DMS153 treated with DMSO at 0.1 percent for 48 hours (cell line): ENCODE data around the gene FRMD5.

Experiments used
- DNase-seq: peaks from one replicate; lab custom pipeline; 2025; ENCODE audit not compliant: unreplicated experiment; lab: John Stamatoyannopoulos, UW

Gene FRMD5

GRCh38 chr15:43931790-43932435, 263.2 kb downstream of the FRMD5 start:
- DNase-seq: no peak

DNA sequence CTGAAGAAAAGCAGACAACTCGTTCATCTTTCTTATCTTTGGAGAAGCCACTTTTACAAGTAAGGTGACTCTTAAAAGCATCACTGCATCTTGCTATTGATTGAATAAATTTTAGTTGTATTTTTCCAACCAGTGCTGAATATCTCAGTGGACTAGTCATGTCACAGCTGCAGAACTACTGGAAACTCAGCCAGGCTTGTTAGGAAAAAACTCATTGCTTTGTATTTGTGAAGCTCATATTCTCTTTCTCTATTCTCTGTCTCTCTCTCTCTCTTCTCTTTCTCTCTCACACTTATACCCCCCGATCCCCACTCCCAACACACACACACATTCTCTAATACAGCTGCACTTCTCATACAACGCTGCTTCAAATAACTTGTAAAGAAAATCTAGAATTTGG, 264.0 kb downstream of the FRMD5 start:
- DNase-seq: no peak

GRCh38 chr15:43930556-43930955, 264.5 kb downstream of the FRMD5 start:
- DNase-seq: no peak

DNA sequence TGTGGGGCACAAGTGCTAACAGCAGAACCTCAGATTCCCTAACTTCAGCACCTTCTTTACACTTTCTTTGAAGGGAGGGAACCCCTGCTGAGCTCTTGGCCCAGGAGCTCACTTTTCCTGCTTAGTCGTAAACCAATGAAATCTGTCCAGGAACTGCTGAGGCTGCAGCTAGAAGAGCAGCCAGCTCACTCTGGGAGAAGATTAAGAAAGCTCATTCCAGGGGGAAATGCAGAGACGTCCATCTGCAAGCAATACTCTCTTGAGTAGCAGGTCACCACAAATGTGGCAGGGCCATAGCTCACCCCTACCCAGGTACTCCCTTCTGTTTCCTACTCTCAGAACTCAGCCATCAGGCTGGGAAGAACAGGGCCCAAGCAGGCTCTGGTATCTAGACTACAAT, 265.0 kb downstream of the FRMD5 start:
- no peak for DNase-seq

DNA sequence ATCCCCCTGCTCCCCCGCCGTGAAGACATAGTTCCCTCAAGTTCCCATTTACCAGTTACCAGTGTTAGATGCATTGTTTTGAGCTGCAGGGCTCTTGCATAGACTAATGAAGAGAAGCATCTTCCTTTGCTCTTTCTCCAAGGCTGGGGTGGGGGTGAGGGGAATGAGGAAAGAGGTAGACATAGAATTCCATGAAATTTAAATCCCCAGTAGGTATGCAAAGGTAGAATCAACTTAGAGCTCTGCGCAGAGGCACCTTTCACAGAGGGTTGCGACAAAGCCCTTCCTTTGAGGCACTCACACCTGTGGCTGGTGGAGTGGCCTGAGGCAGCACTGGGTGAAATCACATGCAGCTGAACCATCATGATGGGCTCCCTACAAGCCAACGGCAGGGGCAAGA, 266.9 kb downstream of the FRMD5 start:
- DNase-seq: no peak

DNA sequence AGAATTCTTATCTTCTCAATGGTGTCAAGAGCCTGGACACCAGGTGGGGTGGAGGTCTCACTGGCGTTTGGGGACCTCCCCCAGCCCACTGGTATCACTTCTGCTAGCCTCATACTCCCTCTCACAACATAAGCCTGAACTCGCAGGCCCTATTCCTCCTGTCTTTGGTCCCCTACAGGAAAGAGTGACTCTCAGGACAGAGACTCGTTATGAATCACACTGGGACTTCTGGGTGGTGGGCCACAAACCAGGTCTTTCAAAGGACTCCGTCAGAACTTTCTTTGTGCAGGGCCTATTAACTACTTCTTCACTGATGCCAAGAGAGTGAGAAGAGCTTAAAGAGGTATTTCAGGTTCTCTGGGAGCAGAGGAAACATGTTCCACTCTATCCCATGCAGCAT, 267.9 kb downstream of the FRMD5 start:
- no peak for DNase-seq

DNA sequence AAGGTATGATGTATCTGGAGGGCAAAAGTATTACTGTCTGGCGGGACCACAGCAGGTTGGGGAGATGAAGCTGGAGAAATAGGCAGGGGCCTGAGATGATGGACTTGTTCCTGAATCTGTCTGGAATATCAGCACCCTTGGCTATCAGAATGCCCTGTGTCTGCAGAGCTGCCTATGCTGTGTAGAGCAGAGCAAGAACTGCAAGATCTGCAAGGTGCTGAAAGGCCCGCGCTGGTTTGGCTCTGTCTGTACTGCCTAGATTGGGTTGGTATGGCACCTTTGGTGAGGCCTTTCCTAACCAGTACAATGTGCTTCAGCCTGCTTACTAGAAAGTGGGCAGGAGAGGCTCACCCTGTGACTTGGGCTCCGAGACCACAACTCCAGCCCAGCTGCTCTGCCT, 271.5 kb downstream of the FRMD5 start:
- no peak for DNase-seq

GRCh38 chr15:43922021-43922420, 273.1 kb downstream of the FRMD5 start:
- DNase-seq: no peak

DNA sequence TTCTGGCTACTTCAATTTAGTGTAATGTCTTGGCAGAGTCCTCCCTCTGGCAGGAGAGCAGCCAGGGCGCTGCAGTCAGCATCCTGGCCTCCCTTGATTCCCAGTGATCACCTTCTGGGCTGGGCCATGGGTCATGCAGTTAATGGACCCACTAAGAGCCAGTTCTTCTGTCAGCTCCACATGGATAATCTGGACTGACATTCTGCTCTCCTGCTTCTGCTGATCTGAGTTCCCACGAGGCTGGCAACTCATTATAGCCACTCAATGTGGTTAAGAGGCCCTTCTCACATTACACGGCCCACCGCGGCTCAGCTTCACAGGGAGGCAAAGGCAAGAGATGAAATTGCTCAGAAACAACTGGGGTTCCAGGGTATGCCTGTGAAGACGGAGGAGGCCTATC, 274.3 kb downstream of the FRMD5 start:
- DNase-seq: peak; percentile 3

DNA sequence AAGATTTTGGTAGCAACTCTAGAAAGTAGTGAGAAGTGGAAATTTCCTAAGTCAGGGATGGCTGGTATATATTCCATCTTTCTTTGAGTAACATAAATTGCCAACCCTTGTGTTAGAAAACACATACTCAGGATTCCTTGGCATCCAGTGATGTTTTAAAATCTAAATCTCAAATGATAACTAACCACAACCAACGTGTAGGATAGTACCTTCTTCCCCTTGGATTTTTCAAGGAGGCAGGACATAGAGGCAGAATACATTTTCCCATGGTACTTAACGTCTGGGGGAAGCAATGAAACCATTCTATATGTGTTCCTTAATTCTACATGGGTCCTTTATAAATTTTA, 274.8 kb downstream of the FRMD5 start:
- DNase-seq: no peak

- no peak for DNase-seq
Measured at GRCh38 chr15:43919540-43920253, 275.4 kb downstream of the FRMD5 start.

DNA sequence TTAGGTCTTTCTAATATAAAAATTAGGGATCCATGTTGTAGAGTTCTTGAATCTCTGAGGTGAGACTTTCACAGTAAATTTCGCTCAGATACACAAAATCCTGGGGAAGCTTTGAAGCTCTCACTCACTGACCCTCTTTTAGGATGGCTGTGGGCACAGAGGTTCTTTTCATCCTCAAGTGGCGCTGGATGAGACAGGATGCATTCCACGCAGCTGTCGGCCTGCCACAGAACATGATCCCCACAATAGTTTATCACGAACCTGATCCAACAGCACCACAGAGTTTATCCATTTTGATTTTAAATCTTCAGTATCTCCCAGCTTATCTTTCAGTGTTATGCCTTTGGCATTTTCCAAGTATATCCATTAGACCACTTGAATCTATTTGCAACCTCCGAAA, 276.4 kb downstream of the FRMD5 start:
- DNase-seq: no peak

GRCh38 chr15:43916326-43916660, 278.8 kb downstream of the FRMD5 start:
- DNase-seq: no peak

DNA sequence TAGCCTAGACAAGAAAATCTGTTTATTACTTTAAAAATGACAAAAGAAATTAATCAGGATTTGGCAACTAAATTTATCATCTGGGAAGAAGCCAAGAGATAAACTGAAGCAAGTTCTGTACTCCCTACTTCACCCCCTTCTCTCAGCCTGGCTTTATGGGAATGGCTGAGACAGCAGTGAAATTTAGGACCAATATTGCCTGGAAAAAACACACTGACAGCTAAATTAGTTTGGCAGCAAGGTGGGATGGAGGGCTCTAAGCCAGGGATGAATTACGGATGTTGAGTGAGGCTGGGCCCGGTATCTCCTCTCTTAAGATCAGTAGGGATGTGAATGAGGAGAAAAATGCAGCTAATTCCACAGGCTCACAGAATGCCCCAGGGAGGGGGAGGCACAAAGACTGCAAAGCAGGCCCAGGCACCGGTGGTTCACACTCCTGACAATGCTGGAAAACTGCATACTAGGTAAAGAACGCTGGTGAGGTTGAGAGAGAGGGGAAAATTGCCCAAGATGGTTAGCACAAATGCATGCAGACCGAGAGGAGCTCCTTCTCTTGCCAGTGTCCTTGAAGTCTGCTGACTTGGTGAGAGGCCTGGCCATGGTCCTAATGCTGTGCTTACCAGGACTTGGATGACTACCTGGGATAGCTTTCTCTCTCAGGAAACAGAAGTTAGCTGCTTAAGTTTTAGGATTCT, 279.3 kb downstream of the FRMD5 start:
- DNase-seq: no peak

- DNase-seq: no peak
Measured at GRCh38 chr15:43913941-43914340, 281.1 kb downstream of the FRMD5 start.

DNA sequence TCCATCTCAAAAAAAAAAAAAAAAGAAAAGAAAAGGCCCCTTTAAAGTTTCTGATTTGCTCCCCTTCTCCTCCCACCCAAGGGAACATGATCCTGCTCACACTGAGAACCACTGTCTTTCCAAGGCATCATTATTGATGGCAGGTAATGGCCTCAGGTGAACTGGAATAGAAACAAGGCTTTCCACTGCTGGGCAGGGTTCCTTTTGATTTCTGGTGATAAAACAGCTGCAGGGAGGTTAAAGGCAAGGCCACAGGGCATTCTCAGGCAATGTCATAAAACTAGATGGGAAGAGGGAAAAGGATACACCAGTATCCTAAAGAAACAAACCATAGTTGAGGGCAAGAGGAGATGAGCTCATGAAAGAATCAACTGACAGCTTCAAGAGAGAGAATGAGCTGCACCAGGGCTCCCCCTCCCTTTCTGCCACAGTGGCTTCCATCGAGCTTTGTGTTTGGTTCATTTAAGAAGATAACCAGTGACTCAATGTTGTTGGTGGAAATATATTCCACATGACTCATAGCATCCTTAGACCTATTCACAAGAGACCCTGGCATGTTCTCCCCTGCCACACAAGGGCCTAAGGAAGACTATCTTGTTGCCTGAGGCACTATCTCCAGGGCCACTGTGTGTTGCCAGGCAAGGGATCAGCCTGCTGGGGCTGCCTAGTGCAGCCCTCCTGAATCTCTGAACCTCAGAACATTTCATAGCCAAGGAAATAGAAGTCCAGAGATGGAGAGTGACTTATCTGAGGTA, 281.9 kb downstream of the FRMD5 start:
- DNase-seq: no peak

DNA sequence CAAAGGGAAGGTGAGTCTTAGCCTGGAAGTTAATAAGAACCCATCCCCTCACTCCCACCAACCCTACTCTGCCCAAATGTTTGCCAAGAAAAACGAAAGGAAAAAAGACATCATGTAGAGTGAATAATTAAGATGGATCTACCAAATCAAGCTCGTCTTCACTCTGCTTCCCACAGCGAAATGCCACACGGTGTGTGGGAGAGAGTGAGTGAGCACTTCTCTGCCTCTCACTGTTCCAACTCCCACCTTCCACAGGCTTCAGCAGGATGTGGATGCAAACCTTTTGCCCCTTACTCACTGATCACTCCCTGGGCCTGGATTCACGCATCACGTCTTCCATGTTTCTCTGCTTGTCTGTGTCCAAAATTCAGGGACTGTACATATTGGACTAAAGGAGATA, 282.9 kb downstream of the FRMD5 start:
- no peak for DNase-seq

- DNase-seq: no peak
Measured at GRCh38 chr15:43911235-43911781, 283.8 kb downstream of the FRMD5 start.

- DNase-seq: no peak
Measured at GRCh38 chr15:43908516-43909050, 286.5 kb downstream of the FRMD5 start.

DNA sequence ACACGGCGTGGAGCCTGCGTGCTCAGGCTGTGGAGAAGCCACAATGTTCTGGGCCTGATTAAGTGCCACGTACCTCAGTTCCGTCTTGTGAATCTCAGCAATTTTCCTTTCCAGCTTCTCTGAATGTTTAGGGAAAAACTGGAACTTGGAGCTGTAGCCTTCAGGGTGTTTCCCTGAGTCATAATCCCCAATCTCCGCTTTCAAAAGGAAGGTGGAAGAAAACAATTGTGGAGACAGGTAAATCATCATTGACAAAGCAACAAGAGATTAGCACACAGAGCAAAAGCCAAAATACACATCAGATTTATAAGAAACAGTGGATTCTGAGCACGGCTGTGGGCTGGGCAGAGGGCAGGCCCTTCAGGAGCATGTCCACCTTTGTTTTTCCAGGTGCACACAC, 289.3 kb downstream of the FRMD5 start:
- DNase-seq: no peak

DNA sequence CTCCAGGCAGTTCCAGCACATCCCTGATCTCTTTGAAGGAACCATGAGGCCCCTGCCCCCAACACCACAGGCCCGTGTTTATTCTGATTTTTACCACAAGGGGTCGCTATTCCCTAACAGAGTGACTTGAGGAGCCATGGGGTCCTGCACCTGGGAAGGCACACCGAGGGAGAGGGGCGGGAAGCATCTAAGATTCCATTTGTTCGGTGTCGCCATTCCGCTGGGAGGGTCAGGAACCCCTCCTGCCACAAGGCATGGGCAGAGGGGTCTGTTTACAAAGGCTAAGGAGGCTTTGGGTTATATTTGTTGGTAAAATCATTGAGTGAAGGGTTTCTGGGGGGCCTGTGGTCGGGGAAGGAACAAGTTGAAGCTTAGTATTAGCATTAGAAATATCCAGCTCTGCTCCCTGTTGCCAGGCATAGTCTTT, 291.2 kb downstream of the FRMD5 start:
- peak; percentile 8 for DNase-seq
